HG03378 (cell line): ENCODE results near the gene ISCA1.

ENCODE experiments used
- ATAC-seq: cut with Tn5 transposase; IDR thresholded peaks from one replicate; pipeline ENCODE4 v1.9.1; 2021; ENCODE audit warnings: mild to moderate bottlenecking, moderate library complexity; ENCODE audit not compliant: unreplicated experiment

The ISCA1 gene

DNA sequence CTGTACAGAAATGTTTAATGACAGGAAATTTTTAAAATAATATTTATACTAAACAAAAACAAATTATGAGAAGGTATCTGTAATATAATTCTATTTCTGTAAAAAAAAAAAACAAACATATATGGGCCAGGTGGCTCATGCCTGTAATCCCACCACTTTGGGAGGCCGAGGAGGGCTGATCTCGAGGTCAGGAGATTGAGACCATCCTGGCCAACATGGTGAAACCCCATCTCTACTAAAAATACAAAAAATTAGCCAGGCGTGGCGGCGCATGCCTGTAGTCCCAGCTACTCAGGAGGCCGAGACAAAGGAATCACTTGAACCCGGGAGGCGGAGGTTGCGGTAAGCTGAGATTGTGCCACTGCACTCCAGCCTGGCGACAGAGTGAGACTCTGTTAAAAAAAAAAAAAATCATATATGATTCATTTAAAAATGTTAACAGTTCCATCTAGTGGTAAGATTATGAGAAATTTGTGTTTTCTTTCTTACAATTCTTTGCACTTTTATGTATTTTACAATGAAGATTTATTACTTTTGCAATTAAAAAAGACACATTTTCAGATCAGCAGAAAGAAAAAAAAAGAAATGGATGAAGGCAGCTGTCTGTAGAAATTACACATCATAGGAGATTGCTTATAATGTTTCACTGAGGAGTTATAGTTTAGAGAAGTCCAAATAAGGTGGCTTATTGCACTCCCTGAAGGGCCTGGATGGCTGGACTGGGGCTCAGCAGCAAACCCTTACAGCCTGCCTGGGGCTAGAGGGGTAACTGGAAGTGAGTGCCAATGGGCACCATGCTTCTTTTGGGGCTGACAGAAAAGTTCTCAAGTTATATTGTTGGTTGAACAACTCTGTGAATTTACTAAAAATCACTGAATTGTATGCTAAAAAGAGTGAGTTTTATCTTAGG lies 43.2 kb downstream of the ISCA1 start:
- ATAC-seq, result no peak

DNA sequence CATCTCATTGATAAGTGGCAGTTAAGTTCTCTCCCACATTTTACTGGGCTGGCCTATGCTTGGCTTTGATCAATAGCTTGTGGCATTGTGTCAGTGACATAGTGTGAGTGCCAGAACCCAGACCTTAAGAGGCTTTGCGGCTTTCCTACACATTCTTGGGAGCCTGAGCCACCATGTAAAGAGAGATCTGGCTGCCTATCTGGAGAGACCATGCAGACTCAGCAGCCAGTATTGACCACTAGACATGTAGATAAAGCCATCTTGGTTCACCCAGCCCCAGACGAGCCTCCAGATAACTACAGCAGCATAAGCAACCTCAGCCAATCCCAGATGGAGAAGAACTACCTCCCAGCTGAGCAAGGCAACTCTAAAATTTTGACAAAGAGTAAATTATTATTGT lies 51.5 kb downstream of the ISCA1 start:
- no peak for ATAC-seq

DNA sequence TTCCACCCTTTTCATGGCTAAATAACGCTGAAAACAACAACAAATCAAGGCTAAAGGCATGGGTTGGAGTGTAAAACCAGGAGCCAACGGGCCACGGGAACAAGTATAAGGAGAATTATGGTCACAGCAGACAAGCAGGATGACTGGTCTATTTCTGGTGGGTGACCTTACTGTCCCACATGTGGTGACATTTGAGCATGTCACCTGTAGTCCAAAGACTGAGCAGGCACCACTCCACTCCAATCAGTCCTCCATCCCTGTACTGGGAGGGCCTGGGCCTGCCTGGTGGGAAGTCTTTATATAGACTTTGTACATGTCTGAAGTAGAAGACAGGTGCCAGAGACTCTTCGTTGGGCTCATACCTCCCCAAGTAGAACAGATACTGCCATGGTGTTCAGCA lies 59.7 kb downstream of the ISCA1 start:
- ATAC-seq, result no peak

DNA sequence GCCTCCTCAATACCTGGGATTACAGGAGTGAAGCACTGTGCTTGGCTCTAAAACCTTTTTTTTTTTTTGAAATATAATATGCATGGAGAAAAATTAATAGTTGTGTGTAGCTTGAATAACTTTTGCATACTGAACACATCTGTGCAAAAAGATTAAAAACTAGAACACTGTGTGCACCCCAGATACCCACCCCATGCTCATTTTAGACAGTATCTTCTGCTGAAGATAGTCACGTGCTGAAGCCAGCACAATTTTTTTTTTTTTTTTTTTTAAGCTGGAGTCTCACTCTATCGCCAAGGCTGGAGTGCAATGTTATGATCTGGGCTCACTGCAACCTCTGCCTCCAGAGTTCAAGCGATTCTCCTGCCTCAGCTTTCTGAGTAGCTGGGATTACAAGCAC lies 62.7 kb downstream of the ISCA1 start:
- no peak for ATAC-seq

DNA sequence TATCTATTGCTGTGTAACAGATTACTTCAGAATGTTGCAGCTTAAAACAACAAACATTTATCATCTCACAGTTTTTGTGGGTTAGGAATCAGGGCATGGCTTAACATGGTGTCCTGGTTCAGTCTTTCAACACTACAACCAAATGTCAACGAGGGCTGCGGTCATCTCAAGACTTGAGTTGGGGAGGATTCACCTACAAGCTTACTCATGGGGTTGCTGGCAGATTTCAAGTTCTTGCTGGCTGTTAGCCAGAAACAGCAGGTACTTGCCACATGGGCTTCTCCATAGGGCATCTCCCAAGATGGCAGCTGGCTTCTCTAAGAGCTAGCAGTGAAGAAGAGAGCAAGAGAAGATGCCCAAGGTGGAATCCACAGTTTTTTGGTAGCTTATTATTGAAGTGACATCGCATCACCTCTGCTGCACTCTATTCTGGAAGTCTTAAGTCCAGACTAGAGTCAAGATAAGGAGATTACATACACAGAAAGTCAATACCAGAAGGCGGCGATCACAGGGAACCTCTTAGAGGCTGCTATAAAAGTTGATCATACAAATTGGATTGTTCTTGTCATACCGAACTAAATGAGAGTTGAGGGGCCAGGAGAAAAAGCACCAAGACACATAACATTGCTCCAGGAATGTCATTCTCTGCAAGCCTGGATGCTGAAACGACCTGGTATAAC lies 65.1 kb downstream of the ISCA1 start:
- ATAC-seq, result no peak
